Tibial nerve (tissue), 4 donors: Measurements from ENCODE around the gene SBNO2. TPM values are rescaled to one million over a fixed set of nuclear protein-coding genes. Genes with fewer than 3 reads are reported as not detected.

Experiments
- DNase-seq, 2 donors: peaks; one replicate each; pipeline ENCODE4 v3.0.0-alpha.2; 2019; ENCODE audit warnings: low spot score in 2 of 2
- H3K27ac ChIP-seq, 4 donors: fragments of 200-600 bp; sonication (generic) in 3 of 4; one replicate each; pipeline ENCODE4 v1.5.1; 2017 to 2019; ENCODE audit warnings: mild to moderate bottlenecking in 1 of 4
- H3K27me3 ChIP-seq, 2 donors: fragments of 200-600 bp; sonication (generic) in 1 of 2; one replicate each; pipeline versions ENCODE4 v1.5.1 to v1.6.0; 2017 to 2019
- H3K36me3 ChIP-seq, 3 donors: fragments of 200-600 bp; sonication (generic); one replicate each; pipeline ENCODE4 v1.5.1; 2018 to 2019
- H3K4me1 ChIP-seq, 4 donors: fragments of 200-600 bp; sonication (generic) in 3 of 4; one replicate each; pipeline ENCODE4 v1.5.1; 2017 to 2019
- H3K4me3 ChIP-seq, 4 donors: fragments of 200-600 bp; sonication (generic) in 3 of 4; one replicate each; pipeline ENCODE4 v1.5.1; 2017 to 2019; ENCODE audit warnings: mild to moderate bottlenecking in 1 of 4, moderate library complexity in 1 of 4
- H3K9me3 ChIP-seq, 4 donors: fragments of 200-600 bp; sonication (generic) in 3 of 4; one replicate each; pipeline ENCODE4 v1.5.1; 2017 to 2019
- EP300 ChIP-seq, 2 donors: sonication (generic); formaldehyde crosslinking; IDR thresholded peaks; one replicate each; pipeline ENCODE4 v1.6.1; 2017; ENCODE audit warnings: antibody characterized with exemption in 2 of 2, mild to moderate bottlenecking in 1 of 2
- POLR2A ChIP-seq, 2 donors: fragments of 450-650 bp; IDR thresholded peaks; one replicate each; pipeline ENCODE4 v1.6.1; 2017; ENCODE audit warnings: antibody characterized with exemption in 2 of 2, mild to moderate bottlenecking in 2 of 2, moderate library complexity in 2 of 2
- WGBS, 2 donors: methylation state at CpG; one replicate each; pipeline ENCODE4 v1.1.5; 2018; 5-methylcytosine and 5-hydroxymethylcytosine counted together
- total RNA-seq, 4 donors: library from RNA; depleted of rRNA; stranded (reverse); fragments of >200 nt; gene quantifications; one replicate each; pipeline ENCODE4 v1.1.0, GENCODE V29; 2016
- TF ChIP-seq, protein P1 (sequence below), 5 experiments: fragments of 200-600 bp in 3 of 5; fragments of 450-650 bp in 2 of 5; sonication (generic) in 3 of 5; IDR thresholded peaks; one replicate each; pipeline ENCODE4 v1.5.1; 2016 to 2019; ENCODE audit warnings: antibody characterized with exemption in 5 of 5, mild to moderate bottlenecking in 3 of 5, moderate library complexity in 2 of 5

The SBNO2 gene
- total RNA-seq, 4 donors from 2014 or later, result 26.6 to 105 (median 39.3) TPM

GRCh38 chr19:1169411-1169791, 4.7 kb downstream of the SBNO2 start:
- Histone ChIP-seq H3K4me3 (peak overlapping the region; percentile 13 to 47 (median 34)), H3K27ac (peak overlapping the region; percentile 55 to 99 (median 88)), H3K4me1 (peaks cover 0 to 84% (median 52%) of the 10 kb centered on the region in 4 donors), H3K27me3 (no peaks in the 10 kb centered on the region), H3K9me3 (no peaks in the 10 kb centered on the region), H3K36me3 (peaks cover 0 to 30% (median 0%) of the 10 kb centered on the region in 3 donors)
- WGBS, 2 donors, result 45 to 59% methylated on average over 4 to 6 of the region's 10 CpGs
- TF ChIP-seq, protein P1, sequence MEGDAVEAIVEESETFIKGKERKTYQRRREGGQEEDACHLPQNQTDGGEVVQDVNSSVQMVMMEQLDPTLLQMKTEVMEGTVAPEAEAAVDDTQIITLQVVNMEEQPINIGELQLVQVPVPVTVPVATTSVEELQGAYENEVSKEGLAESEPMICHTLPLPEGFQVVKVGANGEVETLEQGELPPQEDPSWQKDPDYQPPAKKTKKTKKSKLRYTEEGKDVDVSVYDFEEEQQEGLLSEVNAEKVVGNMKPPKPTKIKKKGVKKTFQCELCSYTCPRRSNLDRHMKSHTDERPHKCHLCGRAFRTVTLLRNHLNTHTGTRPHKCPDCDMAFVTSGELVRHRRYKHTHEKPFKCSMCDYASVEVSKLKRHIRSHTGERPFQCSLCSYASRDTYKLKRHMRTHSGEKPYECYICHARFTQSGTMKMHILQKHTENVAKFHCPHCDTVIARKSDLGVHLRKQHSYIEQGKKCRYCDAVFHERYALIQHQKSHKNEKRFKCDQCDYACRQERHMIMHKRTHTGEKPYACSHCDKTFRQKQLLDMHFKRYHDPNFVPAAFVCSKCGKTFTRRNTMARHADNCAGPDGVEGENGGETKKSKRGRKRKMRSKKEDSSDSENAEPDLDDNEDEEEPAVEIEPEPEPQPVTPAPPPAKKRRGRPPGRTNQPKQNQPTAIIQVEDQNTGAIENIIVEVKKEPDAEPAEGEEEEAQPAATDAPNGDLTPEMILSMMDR (IDR thresholded peaks at IDR 0.05), result no peak
- TF ChIP-seq EP300 (IDR thresholded peaks at IDR 0.05) (no peak), POLR2A (IDR thresholded peaks at IDR 0.05) (no peak)
- DNase-seq, result no peak

DNA sequence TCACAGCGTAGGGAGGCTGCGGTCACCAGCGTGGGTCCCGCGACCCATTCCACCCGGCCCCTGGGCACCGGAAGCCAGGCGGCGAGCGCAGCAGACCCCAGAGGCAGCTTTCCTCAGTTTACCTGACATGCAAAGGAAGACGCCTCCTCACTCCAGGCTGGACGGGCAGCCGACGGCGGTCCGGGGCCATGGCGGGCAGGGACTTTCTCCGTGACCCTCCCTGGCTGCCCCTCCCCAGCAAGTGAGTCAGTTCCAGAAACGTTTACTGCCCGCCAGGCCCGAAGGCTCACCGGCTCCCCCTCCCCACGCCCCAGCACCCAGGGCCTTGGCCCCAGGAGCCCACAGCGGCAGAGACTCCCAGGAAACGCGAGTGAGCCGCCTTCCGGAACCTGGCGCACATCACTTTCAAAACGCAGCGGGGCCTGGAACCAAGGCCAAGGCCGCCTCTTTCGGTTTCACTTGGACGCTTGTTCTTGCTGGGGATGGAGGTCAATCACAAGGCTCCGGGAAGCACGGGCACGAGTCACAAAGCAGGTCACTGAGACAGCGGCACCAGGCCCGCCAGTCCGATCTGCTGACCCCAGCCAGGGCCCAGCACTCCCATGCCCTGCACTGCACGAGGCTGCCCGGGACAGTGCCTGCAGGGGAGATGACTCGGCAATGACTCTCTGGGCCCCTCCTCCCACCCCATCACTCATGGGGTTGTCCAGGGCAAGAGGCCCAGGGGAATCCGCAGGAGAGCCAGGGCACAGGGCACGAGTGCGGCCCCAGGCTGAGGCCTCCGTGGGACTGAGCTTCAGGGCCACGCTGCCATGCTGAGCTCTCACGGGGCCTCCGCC, 5.3 kb downstream of the SBNO2 start:
- 63% methylated on average over 26 to 50 of the region's 50 CpGs for WGBS, 2 donors
- Histone ChIP-seq H3K27me3 (no peaks in the 10 kb centered on the region), H3K4me1 (peaks cover 0 to 85% (median 52%) of the 10 kb centered on the region in 4 donors), H3K4me3 (peak overlapping the region; percentile 13 to 47 (median 34)), H3K27ac (peak overlapping the region; percentile 55 to 99 (median 88)), H3K9me3 (no peaks in the 10 kb centered on the region), H3K36me3 (peaks cover 0 to 30% (median 0%) of the 10 kb centered on the region in 3 donors)
- no peak for DNase-seq
- TF ChIP-seq EP300 (IDR thresholded peaks at IDR 0.05), result peak in 1 of 2 donors; percentile 53
- TF ChIP-seq, protein P1 (IDR thresholded peaks at IDR 0.05), result no peak
- TF ChIP-seq POLR2A (IDR thresholded peaks at IDR 0.05), result no peak

- Histone ChIP-seq H3K36me3 (peaks cover 0 to 34% (median 0%) of the 10 kb centered on the region in 3 donors), H3K27me3 (no peaks in the 10 kb centered on the region), H3K4me3 (peak overlapping the region in 3 of 4 donors; percentile 33 to 47 (median 34)), H3K27ac (peak overlapping the region; percentile 55 to 99 (median 88)), H3K4me1 (peaks cover 0 to 88% (median 49%) of the 10 kb centered on the region in 4 donors), H3K9me3 (no peaks in the 10 kb centered on the region)
- no peak for DNase-seq
- TF ChIP-seq, protein P1 (IDR thresholded peaks at IDR 0.05), result no peak
- no peak for TF ChIP-seq EP300 (IDR thresholded peaks at IDR 0.05)
- TF ChIP-seq POLR2A (IDR thresholded peaks at IDR 0.05), result no peak
- 61 to 69% methylated on average over 20 to 22 of the region's 35 CpGs for WGBS, 2 donors
Measured at GRCh38 chr19:1167687-1168571, 6.1 kb downstream of the SBNO2 start.

DNA sequence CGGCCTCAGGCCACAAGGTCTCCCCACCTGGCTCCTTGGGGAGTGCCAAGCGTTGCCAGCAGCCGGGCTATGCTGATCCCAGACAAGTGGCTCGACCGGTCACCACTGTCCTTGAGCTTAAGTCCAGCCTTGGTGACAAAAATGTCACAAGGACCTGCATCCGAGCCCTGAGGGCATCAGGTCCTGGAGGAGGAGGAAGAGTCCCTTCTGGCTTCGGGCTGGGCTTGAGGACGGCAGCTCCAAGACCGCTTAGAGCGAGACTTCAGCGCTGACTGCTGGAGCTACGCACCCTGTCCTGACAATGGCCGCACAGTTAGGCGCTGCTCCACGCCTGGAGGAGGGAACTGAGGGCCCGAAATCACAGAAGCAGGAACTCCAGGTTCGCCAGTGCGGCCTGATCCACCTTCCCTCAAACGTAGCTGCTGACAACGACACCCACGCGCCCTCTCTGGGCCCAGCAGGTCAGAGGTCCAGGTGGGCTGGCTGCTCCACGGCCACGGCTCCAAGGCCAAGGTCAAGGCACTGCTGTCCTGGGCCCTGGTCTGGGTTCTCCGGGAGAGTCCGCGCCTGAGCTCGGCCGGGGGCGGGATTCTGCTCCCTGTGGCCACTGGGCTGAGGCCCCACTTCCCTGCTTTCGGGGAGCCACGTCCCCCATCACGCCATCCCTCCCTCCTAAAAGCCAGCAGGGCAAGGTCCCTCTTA, 7.0 kb downstream of the SBNO2 start:
- WGBS, 2 donors, result 56 to 77% methylated on average over 27 to 33 of the region's 33 CpGs
- Histone ChIP-seq H3K9me3 (no peaks in the 10 kb centered on the region), H3K4me3 (peak overlapping the region in 1 of 4 donors; percentile 22), H3K36me3 (peaks cover 0 to 34% (median 0%) of the 10 kb centered on the region in 3 donors), H3K4me1 (peaks cover 0 to 83% (median 44%) of the 10 kb centered on the region in 4 donors), H3K27ac (peak overlapping the region; percentile 28 to 99 (median 88)), H3K27me3 (no peaks in the 10 kb centered on the region)
- DNase-seq, result no peak
- no peak for TF ChIP-seq POLR2A (IDR thresholded peaks at IDR 0.05)
- TF ChIP-seq EP300 (IDR thresholded peaks at IDR 0.05), result no peak
- TF ChIP-seq, protein P1 (IDR thresholded peaks at IDR 0.05), result no peak
